Measurements from ENCODE around the gene SLC35G2.
A peak's percentile ranks its signal among the peaks of the same experiment; 100 is the strongest.
"Not testable (repeated sequence)": the region's sequence is repeated elsewhere in the genome, so short reads cannot be mapped to it uniquely, and the experiment has no call there.

The SLC35G2 gene
- 0.67 to 6.7 (median 1.6) reads per million in 9 experiments for total RNA-seq

- H3K4me1 Mint-ChIP-seq (ENCODE audit: low read depth in 2 of 2) = peaks cover 16 to 18% of the 10 kb centered on the region in 2 donors
- ATAC-seq (replicated peaks) = peak; percentile 73
- peak within 1 kb of the TSS; percentile 59 to 85 for H3K27ac Mint-ChIP-seq
- H3K36me3 Mint-ChIP-seq (ENCODE audit: insufficient read depth) = no peaks in the 10 kb centered on the region
- H3K4me3 Mint-ChIP-seq = peak within 1 kb of the TSS; percentile 92 to 93
- H3K27me3 Mint-ChIP-seq = peaks cover 18 to 37% of the 10 kb centered on the region in 2 donors
- peak; percentile 22 to 41 (median 29) for DNase-seq
- H3K9me3 Mint-ChIP-seq = peaks cover 0 to 2% of the 10 kb centered on the region in 2 donors
Measured at GRCh38 chr3:136818769-136819391, at the start of gene SLC35G2. SLC35G2 (plus strand) TSS chr3:136819126; CDS start chr3:136854461, 35,335 bp downstream.

GRCh38 chr3:136772709-136773108, 46.2 kb upstream of the SLC35G2 start:
- Mint-ChIP-seq H3K4me3 (no peak overlapping the region), H3K27ac (no peak overlapping the region), H3K9me3 (no peaks in the 10 kb centered on the region), H3K4me1 (ENCODE audit: low read depth in 2 of 2) (no peaks in the 10 kb centered on the region), H3K36me3 (ENCODE audit: insufficient read depth) (no peaks in the 10 kb centered on the region), H3K27me3 (no peaks in the 10 kb centered on the region)
- no peak for ATAC-seq (replicated peaks)
- no peak for DNase-seq

- Mint-ChIP-seq H3K27ac (no peak overlapping the region), H3K9me3 (no peaks in the 10 kb centered on the region), H3K4me1 (ENCODE audit: low read depth in 2 of 2) (no peaks in the 10 kb centered on the region), H3K36me3 (ENCODE audit: insufficient read depth) (no peaks in the 10 kb centered on the region), H3K4me3 (no peak overlapping the region), H3K27me3 (no peaks in the 10 kb centered on the region)
- ATAC-seq (replicated peaks) = no peak
- no peak for DNase-seq
Measured at GRCh38 chr3:136778865-136779264, 40.1 kb upstream of the SLC35G2 start.

- DNase-seq (no peak), ATAC-seq (replicated peaks) (no peak)
- Mint-ChIP-seq H3K27ac (no peak overlapping the region), H3K27me3 (no peaks in the 10 kb centered on the region), H3K4me3 (no peak overlapping the region), H3K36me3 (ENCODE audit: insufficient read depth) (no peaks in the 10 kb centered on the region), H3K9me3 (no peaks in the 10 kb centered on the region), H3K4me1 (ENCODE audit: low read depth in 2 of 2) (no peaks in the 10 kb centered on the region)
Measured at GRCh38 chr3:136780741-136781140, 38.2 kb upstream of the SLC35G2 start.

GRCh38 chr3:136783708-136784191, 35.2 kb upstream of the SLC35G2 start:
- H3K4me1 Mint-ChIP-seq (ENCODE audit: low read depth in 2 of 2) = peaks cover 8% of the 10 kb centered on the region in 2 donors
- peaks cover 2% of the 10 kb centered on the region for H3K36me3 Mint-ChIP-seq (ENCODE audit: insufficient read depth)
- DNase-seq (no peak), ATAC-seq (replicated peaks) (no peak)
- H3K4me3 Mint-ChIP-seq = no peak overlapping the region
- no peaks in the 10 kb centered on the region for H3K9me3 Mint-ChIP-seq
- H3K27ac Mint-ChIP-seq = no peak overlapping the region
- H3K27me3 Mint-ChIP-seq = no peaks in the 10 kb centered on the region

DNA sequence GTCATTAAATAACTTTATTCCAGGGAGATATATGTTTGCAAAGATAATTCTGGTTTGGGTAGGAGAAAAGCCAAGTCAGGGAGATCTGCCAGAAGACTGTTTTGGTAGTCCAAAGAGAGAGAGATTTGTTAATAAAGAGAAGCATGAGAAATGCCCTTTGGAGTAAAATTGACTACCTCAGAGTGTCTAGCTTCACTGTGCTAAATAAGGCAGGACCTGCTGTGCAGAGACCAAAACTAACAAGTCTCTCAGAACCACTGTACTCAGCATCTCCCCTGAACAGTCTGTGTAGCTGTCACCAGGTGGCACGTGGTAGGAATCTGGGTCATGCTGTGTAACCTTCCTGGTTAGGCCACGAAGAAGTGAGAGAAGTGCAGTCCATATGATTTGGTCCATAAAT, 31.6 kb upstream of the SLC35G2 start:
- peaks cover 2% of the 10 kb centered on the region for H3K36me3 Mint-ChIP-seq (ENCODE audit: insufficient read depth)
- peak; percentile 100 for ATAC-seq (replicated peaks)

DNA sequence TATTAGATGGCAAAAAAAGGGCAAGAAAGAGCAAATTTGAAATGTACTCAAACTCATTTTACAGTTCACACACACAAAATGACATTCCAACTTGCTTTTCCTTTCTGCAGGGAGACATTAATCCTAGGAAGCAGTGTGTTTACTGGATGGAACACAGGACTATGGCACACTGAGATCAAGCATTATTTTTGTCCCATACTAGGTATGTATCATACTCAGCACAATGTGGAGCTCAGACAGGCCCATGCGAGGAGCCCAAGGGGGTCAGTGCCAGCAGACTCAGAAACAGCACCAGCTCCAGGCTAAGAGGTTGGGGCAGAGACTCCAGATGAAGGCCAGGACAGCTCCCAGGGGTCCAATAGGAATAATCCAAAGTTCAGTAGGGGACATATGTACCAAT, 30.8 kb upstream of the SLC35G2 start:
- Mint-ChIP-seq H3K9me3 (no peaks in the 10 kb centered on the region), H3K4me1 (ENCODE audit: low read depth in 2 of 2) (peaks cover 8% of the 10 kb centered on the region in 2 donors), H3K4me3 (no peak overlapping the region), H3K36me3 (ENCODE audit: insufficient read depth) (peaks cover 2% of the 10 kb centered on the region), H3K27ac (no peak overlapping the region), H3K27me3 (peaks cover 0 to 7% of the 10 kb centered on the region in 2 donors)
- DNase-seq (no peak), ATAC-seq (replicated peaks) (no peak)

More for the DNA sequence above, 31.6 kb upstream of the SLC35G2 start:
- H3K4me3 Mint-ChIP-seq = no peak overlapping the region
- H3K27ac Mint-ChIP-seq = peak overlapping the region; percentile 67 to 81
- H3K4me1 Mint-ChIP-seq (ENCODE audit: low read depth in 2 of 2) = peaks cover 8% of the 10 kb centered on the region in 2 donors
- peaks cover 0 to 3% of the 10 kb centered on the region in 2 donors for H3K27me3 Mint-ChIP-seq
- peak; percentile 21 to 27 (median 23) for DNase-seq
- no peaks in the 10 kb centered on the region for H3K9me3 Mint-ChIP-seq

DNA sequence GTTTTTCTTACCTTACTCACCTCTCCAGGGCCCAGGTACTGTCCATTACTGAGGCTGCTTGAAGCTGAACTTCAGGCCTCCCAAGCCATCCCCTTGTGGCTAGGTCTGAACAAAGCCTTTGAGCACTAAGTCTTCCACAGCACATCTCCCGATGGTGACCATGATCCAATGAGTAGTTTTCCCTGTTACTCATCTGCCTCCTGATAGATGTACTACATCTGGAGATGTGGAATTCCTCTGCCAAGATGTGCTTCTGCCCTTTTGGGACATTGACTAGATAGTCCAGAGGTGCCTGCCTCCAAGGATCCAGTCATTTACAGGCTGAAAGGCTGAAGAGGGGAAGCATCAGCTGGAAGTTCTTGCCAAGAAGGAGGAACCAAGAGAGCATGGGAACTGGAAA, 28.9 kb upstream of the SLC35G2 start:
- peaks cover 8 to 18% of the 10 kb centered on the region in 2 donors for H3K27me3 Mint-ChIP-seq

DNA sequence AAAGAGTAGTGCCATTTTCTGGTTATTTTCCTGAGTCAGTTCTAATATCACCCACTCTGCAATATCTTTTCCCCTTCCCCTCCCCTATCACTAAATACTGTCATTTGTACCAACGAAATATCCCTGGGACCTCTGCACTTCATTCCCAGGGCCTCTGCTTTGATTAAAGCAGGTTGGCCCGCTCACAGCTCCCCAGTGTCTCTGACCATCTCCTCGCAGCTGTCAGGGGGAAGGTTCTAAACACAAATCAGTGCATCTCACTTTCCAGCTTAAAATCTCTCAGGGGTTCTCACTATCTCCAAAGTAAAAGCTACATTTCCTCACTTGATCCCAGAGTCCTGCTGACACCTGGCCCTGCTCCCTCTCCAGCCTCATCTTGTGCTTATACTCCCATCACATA, 28.1 kb upstream of the SLC35G2 start:
- DNase-seq = no peak
- ATAC-seq (replicated peaks) = no peak
- H3K9me3 Mint-ChIP-seq = no peaks in the 10 kb centered on the region
- no peak overlapping the region for H3K27ac Mint-ChIP-seq
- H3K27me3 Mint-ChIP-seq = peaks cover 14 to 21% of the 10 kb centered on the region in 2 donors
- H3K36me3 Mint-ChIP-seq (ENCODE audit: insufficient read depth) = peaks cover 2% of the 10 kb centered on the region
- peaks cover 8% of the 10 kb centered on the region in 2 donors for H3K4me1 Mint-ChIP-seq (ENCODE audit: low read depth in 2 of 2)
- no peak overlapping the region for H3K4me3 Mint-ChIP-seq

More for the DNA sequence above, 28.9 kb upstream of the SLC35G2 start:
- no peak for DNase-seq
- Mint-ChIP-seq H3K4me1 (ENCODE audit: low read depth in 2 of 2) (peaks cover 8% of the 10 kb centered on the region in 2 donors), H3K36me3 (ENCODE audit: insufficient read depth) (peaks cover 2% of the 10 kb centered on the region), H3K4me3 (no peak overlapping the region), H3K9me3 (no peaks in the 10 kb centered on the region), H3K27ac (no peak overlapping the region)
- no peak for ATAC-seq (replicated peaks)

DNA sequence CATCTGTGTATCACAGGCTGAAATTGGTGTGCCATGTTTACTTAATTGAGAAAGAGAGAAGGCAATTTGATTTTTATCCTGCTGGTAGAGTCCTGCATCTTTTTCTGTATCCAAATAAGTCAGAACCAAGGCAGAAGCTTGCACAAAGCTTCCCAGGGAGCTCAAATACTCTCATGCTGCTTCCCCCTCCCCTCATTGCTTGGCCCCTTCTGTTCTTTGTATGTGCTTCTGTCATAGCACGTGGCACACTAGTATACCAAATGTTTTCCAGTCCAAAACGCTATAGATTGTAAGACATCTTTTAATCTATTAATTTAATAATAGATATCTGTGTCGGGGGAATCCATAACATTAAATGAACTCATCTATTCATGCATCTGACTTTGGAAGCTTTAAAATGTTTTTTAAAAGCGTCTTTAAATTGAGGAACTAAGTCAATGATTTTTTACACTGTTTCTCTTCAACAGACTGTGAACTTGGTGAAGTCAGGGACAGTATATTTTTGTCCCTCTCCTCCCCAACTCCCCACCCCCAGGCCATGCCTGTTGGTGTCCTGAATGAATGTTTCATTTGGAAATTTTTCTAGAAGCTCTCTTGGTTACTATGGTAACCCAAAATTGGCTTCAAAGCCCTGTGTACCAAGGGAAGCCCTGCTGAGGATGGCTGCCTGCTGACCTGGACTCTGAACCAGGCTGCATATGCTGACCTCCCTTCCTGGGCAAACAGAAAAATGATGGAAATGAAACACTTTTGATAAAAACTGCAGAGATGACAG, 26.2 kb upstream of the SLC35G2 start:
- Mint-ChIP-seq H3K27ac (no peak overlapping the region), H3K9me3 (no peaks in the 10 kb centered on the region), H3K4me1 (ENCODE audit: low read depth in 2 of 2) (no peaks in the 10 kb centered on the region), H3K4me3 (no peak overlapping the region), H3K27me3 (peaks cover 14 to 21% of the 10 kb centered on the region in 2 donors), H3K36me3 (ENCODE audit: insufficient read depth) (no peaks in the 10 kb centered on the region)
- ATAC-seq (replicated peaks) (no peak), DNase-seq (no peak)

GRCh38 chr3:136801146-136801545, 17.8 kb upstream of the SLC35G2 start:
- ATAC-seq (replicated peaks); DNase-seq; H3K4me3 Mint-ChIP-seq; H3K27ac Mint-ChIP-seq; H3K36me3 Mint-ChIP-seq (ENCODE audit: insufficient read depth); H3K9me3 Mint-ChIP-seq; H3K27me3 Mint-ChIP-seq: not testable (repeated sequence)
- H3K4me1 Mint-ChIP-seq (ENCODE audit: low read depth in 2 of 2) = peaks cover 0 to 17% of the 10 kb centered on the region in 2 donors

DNA sequence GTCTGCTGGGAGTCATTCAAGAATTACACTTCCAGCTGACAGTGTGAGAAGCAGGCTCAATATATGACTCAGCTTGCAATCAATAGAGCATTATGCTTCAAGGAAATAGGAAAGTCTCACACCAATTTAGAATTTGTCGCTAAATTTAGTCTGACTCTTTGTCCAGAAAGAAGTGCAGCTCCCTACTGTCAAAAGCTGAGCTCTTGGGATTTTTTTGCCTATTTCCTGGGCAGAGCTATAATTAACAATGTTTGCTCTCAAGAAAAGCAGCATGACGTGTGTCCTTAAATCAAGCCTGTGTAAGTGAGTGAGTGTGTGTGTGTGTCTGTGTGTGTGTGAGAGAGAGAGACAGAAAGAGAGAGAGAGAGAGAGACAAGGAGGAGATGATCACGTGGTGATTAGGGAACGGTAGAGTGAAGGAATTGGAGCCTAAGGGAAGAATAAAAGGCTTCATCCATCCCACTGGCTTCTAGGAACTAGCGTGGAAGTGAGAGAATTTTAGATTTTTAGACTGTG, 16.4 kb upstream of the SLC35G2 start:
- H3K36me3 Mint-ChIP-seq (ENCODE audit: insufficient read depth) = peaks cover 3% of the 10 kb centered on the region
- no peaks in the 10 kb centered on the region for H3K27me3 Mint-ChIP-seq
- H3K4me1 Mint-ChIP-seq (ENCODE audit: low read depth in 2 of 2) = peaks cover 0 to 17% of the 10 kb centered on the region in 2 donors
- H3K9me3 Mint-ChIP-seq = no peaks in the 10 kb centered on the region
- H3K27ac Mint-ChIP-seq = peak overlapping the region in 1 of 2 donors; percentile 1
- no peak overlapping the region for H3K4me3 Mint-ChIP-seq
- no peak for ATAC-seq (replicated peaks)
- no peak for DNase-seq

- Mint-ChIP-seq H3K4me3 (no peak overlapping the region), H3K27ac (peak overlapping the region in 1 of 2 donors; percentile 27), H3K36me3 (ENCODE audit: insufficient read depth) (peaks cover 3% of the 10 kb centered on the region), H3K27me3 (no peaks in the 10 kb centered on the region), H3K4me1 (ENCODE audit: low read depth in 2 of 2) (peaks cover 0 to 14% of the 10 kb centered on the region in 2 donors), H3K9me3 (no peaks in the 10 kb centered on the region)
- ATAC-seq (replicated peaks) (peak; percentile 54), DNase-seq (no peak)
Measured at GRCh38 chr3:136804141-136804540, 14.8 kb upstream of the SLC35G2 start.
